HS-5 (cell line): ENCODE data around the gene CPT1A.
"Not testable (repeated sequence)": the region's sequence is repeated elsewhere in the genome, so short reads cannot be mapped to it uniquely, and the experiment has no call there.

Experiments
- DNase-seq: peaks from one replicate; pipeline ENCODE4 v3.0.0-alpha.2; 2012; ENCODE audit warnings: low read depth

The CPT1A gene

DNA sequence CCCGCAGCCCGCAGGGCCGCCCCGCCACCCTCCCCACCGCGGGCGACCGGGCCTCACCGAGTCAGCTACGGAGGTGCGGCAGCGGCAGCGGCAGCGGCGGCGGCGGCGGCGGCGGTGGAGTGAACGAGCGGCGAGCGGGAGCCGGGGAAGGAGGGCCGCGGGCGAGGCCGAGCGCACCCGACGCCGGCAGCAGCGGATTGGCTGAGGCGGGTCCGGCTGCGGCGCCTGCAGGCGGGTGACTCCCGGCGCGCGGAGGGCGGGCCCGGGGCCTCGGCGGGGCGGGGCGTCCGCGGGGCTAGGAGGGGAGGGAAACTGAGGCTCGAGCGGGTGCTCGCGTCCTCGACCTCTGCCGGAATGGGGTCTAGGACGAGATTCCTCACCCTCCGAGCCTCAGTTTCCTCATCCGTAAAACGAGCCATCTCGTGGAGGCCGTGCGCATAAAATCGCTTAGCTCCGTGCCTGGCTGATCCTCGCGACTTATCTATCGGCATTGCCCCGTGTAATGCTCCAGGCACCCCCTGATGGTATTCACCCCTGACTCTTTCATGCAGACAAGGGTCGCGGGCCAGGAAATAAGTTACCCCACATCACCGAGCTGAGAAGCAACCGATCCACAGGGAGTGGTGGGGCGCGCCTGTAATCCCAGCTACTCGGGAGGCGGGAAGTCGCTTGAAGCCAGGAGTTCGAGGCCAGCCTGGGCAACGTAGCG is at the start of gene CPT1A:
Gene CPT1A (minus strand): TSS at position 199 of the 709 bp plus-strand sequence. CDS start 26,442 bp downstream, outside the sequence.
- DNase-seq = no peak

DNA sequence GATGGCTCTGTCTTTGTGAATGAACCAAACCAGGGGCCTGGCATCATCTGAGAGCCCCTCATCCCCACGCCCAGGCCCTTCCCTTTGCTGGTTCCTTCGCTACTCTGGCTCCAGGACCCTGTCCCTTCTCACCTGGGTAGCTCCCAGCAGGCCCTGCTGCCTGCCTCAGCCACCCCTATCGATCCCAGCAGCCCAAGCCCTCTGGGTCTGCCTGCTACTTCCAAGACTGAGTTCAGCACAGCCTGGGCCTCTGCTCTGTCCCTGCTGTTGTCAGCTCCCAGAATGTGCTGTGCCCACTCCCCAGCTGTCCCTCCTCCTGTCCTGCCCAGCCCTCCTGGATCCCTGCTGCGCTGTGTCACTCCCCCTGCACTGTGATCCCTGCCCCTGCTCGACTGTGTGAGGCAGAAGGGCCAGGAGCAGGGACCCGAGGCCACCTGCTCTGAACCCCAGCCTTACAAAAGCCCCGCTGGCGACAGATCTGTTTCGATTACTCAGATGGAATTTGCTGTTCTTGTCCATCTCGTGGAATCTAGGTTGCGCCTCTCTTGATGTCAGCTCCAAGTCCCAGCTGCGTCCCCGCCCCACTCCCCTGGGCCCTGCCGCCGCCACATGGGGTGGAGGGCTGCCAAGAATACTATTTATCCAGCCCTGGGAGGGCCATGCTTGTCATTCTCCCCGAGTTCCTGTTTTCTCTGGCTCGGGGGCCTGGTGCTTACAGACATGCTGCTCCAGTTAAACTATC is 48.9 kb upstream of the CPT1A start:
- no peak for DNase-seq

DNA sequence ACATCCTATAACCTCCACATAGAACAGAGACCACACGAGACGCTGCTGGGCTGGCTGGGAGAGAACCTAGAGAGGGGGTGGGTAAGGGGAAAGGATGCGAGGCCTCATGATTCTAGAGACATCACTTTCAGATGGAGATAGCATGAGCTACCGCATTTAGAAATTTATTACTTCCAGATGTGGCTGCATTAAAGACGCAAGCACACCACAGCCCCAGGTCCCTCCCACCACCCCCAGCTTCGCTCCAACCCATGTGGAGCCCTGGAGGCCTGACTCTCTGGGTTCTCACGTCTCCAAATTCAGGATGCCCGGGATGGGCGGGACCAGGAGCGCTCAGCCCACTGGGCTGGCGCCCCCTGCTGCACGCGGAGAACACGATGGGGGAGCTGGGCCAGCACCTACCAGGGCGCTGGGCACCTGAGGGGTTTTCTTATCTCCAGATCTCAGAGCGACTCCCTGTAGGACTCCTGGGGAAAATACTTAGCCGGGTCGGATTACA is 48.3 kb upstream of the CPT1A start:
- no peak for DNase-seq

- DNase-seq = not testable (repeated sequence)
Measured at GRCh38 chr11:68884827-68885226, 43.1 kb upstream of the CPT1A start.

- DNase-seq = no peak
Measured at GRCh38 chr11:68882391-68882790, 40.7 kb upstream of the CPT1A start.

DNA sequence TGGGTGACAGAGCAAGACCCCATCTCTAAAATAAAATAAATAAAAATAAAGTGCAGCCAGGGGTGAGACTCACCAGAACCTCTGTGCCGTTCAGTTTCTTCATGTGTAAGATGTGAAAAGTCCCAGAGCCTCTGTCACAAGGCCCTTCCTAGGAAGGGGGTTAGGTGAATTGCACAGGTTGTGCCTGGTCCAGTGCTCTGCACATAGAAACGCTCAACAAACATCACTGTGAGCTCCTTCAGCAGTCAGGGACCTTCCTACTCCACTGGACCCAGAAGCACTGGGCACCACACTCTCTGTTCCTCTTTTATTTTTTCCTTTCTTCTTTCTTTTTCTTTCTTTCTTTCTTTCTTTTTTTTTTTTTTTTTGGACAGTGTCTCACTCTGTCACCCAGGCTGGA is 39.6 kb upstream of the CPT1A start:
- DNase-seq = no peak

GRCh38 chr11:68880851-68881250 is 39.1 kb upstream of the CPT1A start:
- DNase-seq = no peak

DNA sequence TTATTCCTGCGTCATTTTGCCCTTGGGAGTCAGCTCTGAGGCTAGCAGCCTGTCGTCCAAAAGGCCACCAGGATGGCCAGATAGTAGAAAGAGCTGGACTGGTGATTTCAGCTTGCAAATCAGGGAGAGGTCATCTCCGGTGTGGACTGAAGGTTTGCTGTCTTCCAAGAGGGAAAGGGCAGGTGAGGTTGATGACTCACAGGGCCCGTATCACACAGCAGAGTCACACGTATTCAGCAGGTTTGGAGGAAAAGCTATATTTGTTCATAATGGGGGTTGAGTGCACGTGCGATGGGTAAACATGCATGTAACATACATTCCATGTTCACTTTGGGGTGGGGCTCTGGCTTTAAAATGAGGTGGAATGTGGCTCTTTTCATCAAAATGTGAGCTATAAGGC is 36.3 kb upstream of the CPT1A start:
- no peak for DNase-seq

DNA sequence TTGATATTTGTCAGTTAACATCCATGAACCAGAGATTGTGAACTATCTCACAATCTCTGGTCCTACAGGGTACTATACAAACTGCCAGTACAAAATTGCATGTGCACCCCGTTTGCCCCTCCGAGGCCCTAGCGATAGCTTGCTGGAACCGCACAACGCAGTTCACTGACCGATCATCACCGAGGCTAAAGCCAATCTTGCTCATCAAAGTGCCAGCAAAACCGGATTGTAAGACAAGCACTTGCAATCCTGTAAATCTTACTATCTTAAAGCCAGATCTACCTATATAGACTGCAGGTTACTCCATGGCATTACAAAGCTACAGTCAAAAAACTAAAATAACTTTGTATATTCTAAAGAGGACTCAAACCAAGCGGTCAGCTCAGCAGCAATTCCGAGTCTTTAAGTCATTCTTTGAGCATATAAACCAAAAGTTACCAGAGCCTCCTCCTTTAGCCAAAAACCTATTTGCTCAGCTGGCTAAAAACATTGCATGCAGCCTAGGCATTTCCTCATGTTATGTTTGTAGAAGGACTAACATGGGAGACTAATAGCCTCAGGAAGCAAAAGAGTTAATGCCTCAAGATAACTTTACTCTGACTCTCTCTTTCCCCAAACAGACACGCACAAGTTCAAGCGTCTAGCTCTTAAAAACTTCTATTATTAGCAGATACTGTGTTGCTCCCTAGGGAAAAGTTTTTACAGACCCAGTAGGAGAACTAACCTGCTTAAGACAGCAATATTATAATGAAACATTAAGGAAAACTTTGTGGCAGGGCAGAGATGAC is 30.7 kb upstream of the CPT1A start:
- DNase-seq = no peak

DNA sequence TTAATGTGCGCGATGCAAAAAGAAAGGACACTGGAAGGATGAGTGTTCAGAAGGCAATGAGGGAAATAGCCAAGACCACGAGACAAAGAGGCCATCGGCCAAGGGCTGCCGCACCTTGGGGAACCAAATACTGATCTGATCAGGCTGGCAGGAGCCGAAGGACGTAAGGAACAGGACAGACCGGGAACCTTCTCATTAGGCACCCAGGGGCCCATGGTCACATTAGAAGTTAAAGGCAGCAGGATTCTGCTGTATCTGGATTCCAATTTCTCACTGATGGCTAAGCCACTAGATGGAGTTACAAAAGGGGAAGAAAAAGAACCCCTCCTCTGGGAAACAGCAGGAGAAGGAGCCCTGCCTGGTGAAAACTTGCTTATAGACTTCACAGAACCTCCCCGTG is 28.8 kb upstream of the CPT1A start:
- no peak for DNase-seq

DNA sequence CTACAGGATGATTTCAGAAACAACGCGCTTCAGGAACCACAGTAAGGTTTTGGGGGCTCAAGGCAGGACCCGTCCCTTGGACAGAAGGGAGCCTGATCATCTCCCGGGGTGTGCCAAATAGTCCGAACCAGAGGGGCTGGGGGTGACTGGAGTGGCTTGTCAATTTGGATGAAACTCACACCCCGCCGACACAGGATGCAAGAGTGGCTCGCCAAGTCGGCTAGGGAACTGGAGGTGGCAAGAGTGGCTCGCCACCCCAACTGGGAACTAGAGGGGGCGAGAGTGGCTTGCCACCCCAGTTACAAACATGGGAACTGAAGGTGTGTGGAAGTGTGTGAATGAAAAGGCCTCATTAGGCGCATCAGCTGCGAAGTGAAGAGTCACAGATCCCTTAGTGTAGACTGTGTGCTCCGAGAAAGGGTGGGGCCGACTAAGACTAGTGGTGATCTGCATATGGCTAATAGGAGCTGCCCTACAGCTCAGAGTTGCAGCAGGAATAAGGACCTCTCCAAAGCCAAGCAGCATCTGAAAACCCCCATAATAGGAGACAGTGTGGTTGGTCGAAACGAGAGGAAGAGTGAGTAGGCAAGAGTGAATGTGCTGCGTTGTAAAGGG is 26.6 kb upstream of the CPT1A start:
- DNase-seq = no peak

GRCh38 chr11:68867066-68867465 is 25.4 kb upstream of the CPT1A start:
- DNase-seq = no peak

GRCh38 chr11:68865241-68865640 is 23.5 kb upstream of the CPT1A start:
- no peak for DNase-seq

DNA sequence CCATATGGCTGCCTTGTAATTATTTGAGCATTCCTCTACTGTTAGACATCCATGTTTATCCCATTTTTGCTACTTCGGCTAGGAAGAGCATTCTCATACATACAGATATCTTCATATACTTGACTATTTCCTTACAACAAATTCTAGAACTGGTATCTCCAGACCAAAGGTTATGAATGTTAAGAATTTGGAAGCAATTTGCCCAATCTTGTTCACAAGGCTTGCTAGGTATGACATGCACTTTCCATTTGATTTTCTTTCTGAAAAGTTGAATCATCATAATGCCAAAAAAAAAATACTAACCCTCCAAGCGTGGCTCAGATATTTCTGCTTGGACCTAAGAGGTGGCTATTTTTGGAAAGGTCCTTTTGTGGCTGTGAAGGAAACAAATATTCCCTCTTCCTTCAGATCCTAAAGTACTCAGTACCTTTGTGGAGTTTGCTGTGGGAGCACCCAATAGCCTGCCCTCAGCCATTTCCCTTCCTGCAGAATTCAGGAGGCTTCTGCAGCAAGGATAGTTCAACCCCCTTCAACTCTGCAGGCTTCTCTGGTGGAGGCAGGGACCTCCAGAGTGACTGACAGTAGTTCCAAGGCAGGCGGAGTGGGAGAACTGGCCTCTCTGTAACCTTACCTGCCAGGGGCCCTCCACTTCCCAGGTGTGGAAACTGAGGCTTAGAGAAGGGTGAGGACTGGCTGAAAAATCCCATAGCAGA is 22.0 kb upstream of the CPT1A start:
- DNase-seq = no peak

- no peak for DNase-seq
Measured at GRCh38 chr11:68862421-68862820, 20.7 kb upstream of the CPT1A start.

DNA sequence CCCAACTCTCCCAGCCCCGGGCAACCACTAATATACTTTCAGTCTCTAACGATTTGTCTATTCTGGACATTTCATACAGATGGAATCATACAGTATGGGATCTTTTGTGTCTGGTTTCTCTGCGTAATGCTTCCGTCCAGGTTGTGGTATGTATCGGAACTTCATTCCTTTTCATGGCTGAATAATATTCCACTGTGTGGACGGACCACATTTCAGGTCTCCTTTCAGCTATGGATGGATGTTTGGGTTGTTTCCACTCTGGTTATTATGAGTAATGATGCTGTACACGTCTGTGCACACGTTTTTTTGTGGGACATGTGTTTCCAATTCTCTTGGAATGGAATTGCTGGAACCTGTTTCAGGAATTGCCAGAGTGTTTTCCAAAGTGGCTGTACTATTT is 17.4 kb upstream of the CPT1A start:
- no peak for DNase-seq

- no peak for DNase-seq
Measured at GRCh38 chr11:68857037-68857586, 15.4 kb upstream of the CPT1A start.

- not testable (repeated sequence) for DNase-seq
Measured at GRCh38 chr11:68856425-68857030, 14.8 kb upstream of the CPT1A start.

GRCh38 chr11:68855205-68855981 is 13.7 kb upstream of the CPT1A start:
- DNase-seq = no peak
